ENCODE results near the gene DIP2C.

Gene DIP2C

DNA sequence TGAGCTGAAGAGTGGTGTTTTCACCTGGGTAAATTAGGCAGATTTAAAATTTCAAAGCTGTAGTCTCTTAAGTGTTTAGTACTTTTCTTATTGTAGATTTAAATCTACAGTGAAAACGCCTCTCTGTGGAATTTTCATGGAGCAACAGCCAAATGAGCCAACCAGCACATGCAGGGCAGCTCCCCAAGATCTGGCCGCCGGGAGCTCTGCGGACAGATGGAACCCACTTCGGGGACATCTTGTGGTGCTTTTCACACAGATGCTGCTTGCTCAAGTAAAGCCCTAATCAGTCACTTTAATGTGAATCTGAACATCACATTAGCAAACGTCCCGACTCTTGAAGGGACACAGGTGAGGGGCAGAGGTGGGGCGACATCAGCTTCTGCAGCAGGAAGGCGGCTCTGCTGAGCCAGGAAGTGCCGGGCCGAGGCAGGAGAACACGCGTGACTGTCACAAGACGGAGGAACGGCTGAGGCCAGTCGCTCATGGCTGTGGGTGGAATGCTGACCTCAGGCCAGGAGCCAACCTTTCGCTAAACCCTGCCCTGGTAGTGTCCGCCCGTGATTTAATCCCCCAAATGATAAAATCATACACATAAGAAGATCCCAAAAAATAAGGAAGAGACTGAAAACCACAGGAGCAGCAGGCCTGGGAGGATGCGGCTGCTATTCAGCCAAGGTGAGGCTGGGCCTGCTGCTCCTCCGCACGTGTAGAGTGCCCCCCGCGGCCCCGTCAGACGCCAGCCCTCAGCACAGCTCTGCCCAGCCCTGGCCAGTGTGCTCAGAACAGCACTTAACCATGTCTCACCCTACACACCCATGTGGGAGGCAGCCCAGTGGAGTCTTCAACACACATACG lies 297.4 kb downstream of the DIP2C start:
- no peak for DNase-seq (ENCODE audit: insufficient read length)
- no peak for TF ChIP-seq POLR2AphosphoS5 (IDR thresholded peaks at IDR 0.05; ENCODE audit: low read depth, low read length)
- TF ChIP-seq TAF1 (IDR thresholded peaks at IDR 0.05; ENCODE audit: borderline replicate concordance, low read depth, low read length), result no peak
- TF ChIP-seq POLR2A (IDR thresholded peaks at IDR 0.05; ENCODE audit: low read depth, low read length), result no peak
- FAIRE-seq, result no peak

DNA sequence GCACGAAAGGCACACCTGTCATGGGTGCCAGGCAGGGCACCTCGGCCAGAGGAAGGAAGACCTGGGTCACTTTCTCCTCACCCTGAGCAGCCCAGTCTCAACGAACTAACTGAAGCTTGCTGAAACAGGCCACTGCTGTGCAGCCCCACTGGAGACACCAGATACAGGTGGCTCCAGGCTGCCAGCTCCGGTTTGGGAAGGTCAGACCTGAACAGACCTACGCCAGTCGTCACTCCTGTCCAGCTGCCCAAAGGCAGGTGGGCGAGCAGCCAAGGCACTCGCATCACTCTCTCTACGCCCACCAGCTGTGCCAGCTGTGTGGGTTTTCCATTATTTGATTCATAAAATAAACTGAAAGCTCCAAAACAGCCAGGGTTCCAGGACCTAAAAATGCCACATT lies 298.2 kb downstream of the DIP2C start:
- no peak for FAIRE-seq
- DNase-seq (ENCODE audit: insufficient read length), result no peak
- TF ChIP-seq POLR2A (IDR thresholded peaks at IDR 0.05; ENCODE audit: low read depth, low read length), result no peak
- no peak for TF ChIP-seq TAF1 (IDR thresholded peaks at IDR 0.05; ENCODE audit: borderline replicate concordance, low read depth, low read length)
- TF ChIP-seq POLR2AphosphoS5 (IDR thresholded peaks at IDR 0.05; ENCODE audit: low read depth, low read length), result no peak

DNA sequence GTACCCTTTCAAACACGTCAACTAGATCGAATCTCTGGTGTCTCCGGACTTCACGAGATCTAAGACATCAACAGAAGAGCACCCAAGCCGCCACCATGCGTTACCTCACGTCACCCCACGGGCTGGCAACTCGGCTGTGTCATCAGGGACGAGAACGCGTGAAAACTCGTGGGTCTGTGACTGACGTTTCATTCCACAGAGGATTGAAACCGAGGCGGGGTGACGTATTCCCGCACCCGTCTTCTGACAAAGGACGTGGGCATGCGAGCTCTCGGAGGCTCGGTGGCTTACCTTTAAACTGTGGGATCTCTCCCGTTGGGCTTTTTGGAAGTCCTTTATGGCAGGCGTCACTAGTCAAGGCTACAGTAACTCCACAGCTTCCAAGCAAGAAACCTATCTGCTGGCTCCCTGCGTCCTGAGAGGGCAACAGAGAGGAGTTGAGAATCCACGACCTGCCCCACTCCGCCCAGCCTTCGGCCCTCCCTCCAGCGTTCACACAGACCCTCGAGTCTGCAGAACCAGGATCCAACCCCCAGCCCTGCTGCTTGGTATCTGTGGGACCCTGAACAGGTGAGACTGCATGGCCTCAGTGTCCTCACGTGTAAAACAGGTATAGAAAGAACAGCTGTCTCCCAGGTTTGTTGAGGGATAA lies 298.9 kb downstream of the DIP2C start:
- FAIRE-seq (no peak), DNase-seq (ENCODE audit: insufficient read length) (no peak)
- TF ChIP-seq POLR2AphosphoS5 (IDR thresholded peaks at IDR 0.05; ENCODE audit: low read depth, low read length) (no peak), POLR2A (IDR thresholded peaks at IDR 0.05; ENCODE audit: low read depth, low read length) (no peak), TAF1 (IDR thresholded peaks at IDR 0.05; ENCODE audit: borderline replicate concordance, low read depth, low read length) (no peak)

DNA sequence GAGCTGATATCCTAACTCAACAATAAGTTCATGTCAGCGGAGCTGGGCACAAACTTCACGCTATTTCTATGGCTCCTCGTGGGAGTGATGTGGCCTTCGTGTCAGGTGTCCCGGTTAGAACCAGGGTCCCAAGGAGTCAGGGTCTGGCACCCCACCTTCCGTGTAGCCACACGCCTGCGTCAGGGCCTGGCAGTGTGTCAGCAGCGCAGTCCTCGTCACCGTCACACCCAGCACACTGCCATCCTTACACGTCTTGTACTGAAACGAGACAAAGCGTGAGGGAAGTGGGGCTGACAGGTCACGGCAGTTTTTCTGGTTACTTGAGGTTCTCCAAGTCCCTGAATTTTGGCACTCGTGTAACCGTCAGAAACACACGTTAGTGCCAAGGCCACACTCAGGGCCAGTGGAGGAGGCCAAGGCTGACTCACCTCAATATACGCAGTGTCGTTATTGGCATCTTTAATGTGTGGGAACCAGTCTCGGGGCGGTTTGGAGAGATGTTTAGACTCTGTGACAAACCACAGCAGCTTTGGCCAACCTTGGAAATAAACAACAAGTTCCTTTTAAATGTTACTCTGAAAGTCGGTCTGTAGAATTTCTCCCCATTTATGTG lies 299.5 kb downstream of the DIP2C start:
- FAIRE-seq, result no peak
- no peak for DNase-seq (ENCODE audit: insufficient read length)
- TF ChIP-seq POLR2AphosphoS5 (IDR thresholded peaks at IDR 0.05; ENCODE audit: low read depth, low read length), result no peak
- TF ChIP-seq POLR2A (IDR thresholded peaks at IDR 0.05; ENCODE audit: low read depth, low read length), result no peak
- no peak for TF ChIP-seq TAF1 (IDR thresholded peaks at IDR 0.05; ENCODE audit: borderline replicate concordance, low read depth, low read length)

DNA sequence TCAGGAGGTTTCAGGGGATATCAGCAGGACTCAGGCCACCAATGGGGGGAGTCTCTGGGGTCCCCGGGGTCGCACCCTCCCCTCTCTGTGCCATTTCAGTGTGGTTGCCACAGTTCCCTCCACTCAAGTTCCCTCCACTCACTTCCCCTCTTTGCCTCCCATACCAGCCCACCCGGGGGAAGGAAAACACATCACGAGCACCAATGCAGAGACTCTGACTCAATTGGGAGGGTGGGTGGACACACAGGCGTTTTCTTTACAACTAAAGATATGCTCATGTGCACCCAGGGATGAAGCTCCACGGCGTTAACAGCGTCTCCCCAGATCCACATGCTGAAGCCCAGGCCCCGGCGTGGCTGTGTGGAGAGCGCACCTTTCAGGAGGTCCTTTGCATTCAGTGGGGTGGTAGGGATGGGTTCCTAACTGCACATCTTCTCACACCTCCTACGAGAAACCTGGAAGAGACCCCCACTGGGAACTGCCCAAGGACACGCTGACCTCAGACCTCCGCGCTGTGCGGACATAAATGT lies 300.1 kb downstream of the DIP2C start:
- no peak for TF ChIP-seq POLR2AphosphoS5 (IDR thresholded peaks at IDR 0.05; ENCODE audit: low read depth, low read length)
- TF ChIP-seq TAF1 (IDR thresholded peaks at IDR 0.05; ENCODE audit: borderline replicate concordance, low read depth, low read length), result no peak
- no peak for TF ChIP-seq POLR2A (IDR thresholded peaks at IDR 0.05; ENCODE audit: low read depth, low read length)
- FAIRE-seq, result no peak
- no peak for DNase-seq (ENCODE audit: insufficient read length)

DNA sequence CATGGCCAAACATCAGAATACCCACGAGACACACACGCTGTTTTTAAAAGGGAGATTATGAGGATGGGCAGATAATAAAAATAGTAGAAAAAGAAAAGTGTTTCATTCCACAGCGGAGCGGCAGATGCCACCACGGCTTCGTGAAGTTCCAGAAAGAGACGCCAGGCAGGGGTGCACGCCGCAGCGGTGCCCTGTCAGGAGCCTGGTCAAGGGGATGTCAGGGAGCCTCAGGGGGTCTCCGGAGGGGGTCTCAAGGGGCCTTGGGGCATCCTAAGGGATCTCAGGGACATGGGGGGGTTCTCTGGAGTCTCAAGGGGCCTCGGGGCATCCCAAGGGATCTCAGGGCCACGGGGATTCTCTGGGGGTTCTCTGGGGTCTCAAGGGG lies 300.8 kb downstream of the DIP2C start:
- no peak for DNase-seq (ENCODE audit: insufficient read length)
- no peak for FAIRE-seq
- TF ChIP-seq POLR2AphosphoS5 (IDR thresholded peaks at IDR 0.05; ENCODE audit: low read depth, low read length), result no peak

DNA sequence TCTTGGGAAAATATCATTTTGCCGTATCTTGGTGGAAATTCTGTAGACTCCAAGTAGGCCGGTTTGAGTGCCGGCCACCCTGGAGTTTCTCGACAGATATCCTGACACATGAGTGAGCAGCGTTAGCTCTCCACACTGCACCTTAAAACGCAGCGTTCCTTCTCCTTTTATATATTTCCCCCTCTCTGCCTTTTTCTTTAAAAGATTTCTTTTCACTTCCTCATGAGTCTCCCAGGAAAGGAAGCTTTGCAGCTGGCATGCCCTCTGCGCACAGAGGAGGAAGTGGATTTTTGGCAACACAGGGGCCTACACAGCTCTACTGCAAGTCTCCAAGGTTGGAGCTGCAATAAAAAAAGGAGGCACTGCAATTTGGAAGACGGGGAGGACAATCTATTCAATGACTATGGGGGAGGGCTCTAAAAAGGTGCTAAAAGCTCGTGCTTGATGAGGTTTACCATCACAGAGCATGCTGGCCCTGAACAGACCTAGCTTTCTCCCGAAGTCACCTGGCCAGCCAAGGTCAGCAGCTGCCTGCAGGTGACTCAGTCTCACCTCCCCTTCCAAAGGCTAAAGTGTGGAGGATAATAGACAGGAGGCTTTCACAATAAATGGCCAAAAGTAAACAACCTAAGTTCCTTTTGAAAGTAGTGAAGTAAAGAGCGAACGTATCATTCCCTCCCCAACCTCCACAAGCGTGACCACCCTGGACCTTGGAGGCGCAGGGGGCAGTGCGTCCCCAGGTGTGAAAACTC lies 301.4 kb downstream of the DIP2C start:
- TF ChIP-seq POLR2A (IDR thresholded peaks at IDR 0.05; ENCODE audit: low read depth, low read length), result no peak
- no peak for TF ChIP-seq TAF1 (IDR thresholded peaks at IDR 0.05; ENCODE audit: borderline replicate concordance, low read depth, low read length)
- no peak for TF ChIP-seq POLR2AphosphoS5 (IDR thresholded peaks at IDR 0.05; ENCODE audit: low read depth, low read length)
- DNase-seq (ENCODE audit: insufficient read length), result no peak
- FAIRE-seq, result no peak

DNA sequence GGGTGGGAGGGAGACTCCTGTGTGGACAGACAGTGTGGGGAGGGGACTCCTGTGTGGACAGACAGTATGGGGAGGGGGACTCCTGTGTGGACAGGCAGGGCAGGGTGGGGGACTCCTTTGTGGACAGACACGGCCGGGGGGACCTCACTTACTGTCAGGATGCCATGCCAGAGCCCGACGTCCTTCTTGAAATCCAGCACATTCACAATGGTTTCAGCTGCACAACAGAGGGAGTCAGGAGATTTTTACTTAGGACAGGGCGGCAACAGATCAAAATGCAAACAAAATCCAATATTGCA lies 301.9 kb downstream of the DIP2C start:
- no peak for TF ChIP-seq TAF1 (IDR thresholded peaks at IDR 0.05; ENCODE audit: borderline replicate concordance, low read depth, low read length)
- TF ChIP-seq POLR2AphosphoS5 (IDR thresholded peaks at IDR 0.05; ENCODE audit: low read depth, low read length), result no peak
- TF ChIP-seq POLR2A (IDR thresholded peaks at IDR 0.05; ENCODE audit: low read depth, low read length), result no peak
- FAIRE-seq (no peak), DNase-seq (ENCODE audit: insufficient read length) (no peak)

DNA sequence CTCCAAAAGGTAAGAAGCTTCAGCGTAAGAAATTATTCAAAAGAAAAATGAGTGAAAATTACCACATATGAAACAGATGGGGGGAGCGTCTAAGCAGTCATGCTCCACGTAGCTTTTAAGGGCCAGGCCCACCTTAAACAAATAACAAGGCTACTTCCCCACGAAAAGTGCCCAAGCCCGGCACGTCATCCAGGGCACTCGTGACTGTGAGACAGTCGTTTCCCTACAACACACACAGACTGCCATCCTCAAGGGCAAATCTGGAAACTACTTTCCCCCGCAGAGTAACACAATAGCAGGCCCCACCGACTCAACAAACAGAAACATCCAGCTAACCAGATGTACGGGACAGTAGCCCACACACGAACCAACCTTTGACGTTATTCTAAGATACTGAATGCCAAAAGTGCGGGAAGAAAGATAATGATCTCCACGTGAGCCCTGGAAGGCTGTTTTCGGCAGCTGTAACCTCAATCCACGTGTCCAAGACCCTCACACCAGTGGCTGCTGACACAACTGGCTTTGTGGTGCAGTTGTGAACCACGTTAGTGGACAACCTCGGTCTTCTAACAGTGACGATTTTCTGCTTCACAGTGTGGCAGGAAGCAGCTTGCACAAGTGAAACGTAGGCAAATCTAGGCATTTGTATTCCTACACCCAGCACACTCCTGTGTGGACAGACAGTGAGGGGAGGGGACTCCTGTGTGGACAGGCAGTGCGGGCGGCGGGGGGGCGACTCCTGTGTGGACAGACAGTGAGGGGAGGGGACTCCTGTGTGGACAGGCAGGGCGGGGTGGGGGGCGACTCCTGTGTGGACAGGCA lies 302.5 kb downstream of the DIP2C start:
- FAIRE-seq, result no peak
- TF ChIP-seq TAF1 (IDR thresholded peaks at IDR 0.05; ENCODE audit: borderline replicate concordance, low read depth, low read length) (no peak), POLR2A (IDR thresholded peaks at IDR 0.05; ENCODE audit: low read depth, low read length) (no peak), POLR2AphosphoS5 (IDR thresholded peaks at IDR 0.05; ENCODE audit: low read depth, low read length) (no peak)
- DNase-seq (ENCODE audit: insufficient read length), result no peak

DNA sequence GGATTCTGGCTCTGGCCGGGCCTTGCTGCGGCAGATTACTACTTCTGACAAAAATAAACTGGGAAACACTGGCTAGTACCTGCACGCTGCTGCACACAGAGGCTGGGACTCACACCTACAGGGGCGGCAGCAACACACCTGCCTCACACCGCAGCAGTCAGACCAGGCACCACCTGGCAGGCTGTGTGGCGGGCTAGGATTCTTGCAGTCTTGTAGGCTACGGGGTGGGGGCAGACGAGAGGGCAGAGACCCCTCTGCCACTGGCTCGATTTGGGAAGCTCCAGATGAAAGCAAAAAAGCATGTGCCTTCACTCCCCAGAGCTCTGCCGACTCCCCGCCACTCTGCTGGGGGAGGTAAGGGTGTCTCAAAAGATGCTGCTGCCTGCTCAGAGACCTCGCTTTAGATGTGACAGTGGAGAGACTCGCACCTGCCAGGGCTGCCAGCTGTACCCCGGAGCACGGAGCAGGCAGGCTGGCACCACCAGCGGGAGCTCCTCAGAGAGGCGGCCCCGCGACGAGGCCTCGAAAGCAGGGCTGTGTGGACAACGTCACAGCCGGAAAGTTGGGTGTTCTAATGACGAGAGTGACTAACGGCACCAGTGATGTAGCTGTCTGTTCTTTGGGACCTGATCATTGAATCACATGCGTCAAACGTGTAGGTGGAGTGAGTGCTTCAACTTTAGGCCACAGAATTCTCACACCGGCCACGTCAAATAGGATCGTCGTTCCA lies 303.7 kb downstream of the DIP2C start:
- no peak for FAIRE-seq
- no peak for DNase-seq (ENCODE audit: insufficient read length)
- TF ChIP-seq POLR2AphosphoS5 (IDR thresholded peaks at IDR 0.05; ENCODE audit: low read depth, low read length), result no peak
- no peak for TF ChIP-seq POLR2A (IDR thresholded peaks at IDR 0.05; ENCODE audit: low read depth, low read length)
- TF ChIP-seq TAF1 (IDR thresholded peaks at IDR 0.05; ENCODE audit: borderline replicate concordance, low read depth, low read length), result no peak

Data from GM12892 (cell line).